HG03565 (cell line): Measurements from ENCODE around the gene CCDC196.

Experiments
- ATAC-seq: cut with Tn5 transposase; IDR thresholded peaks from one replicate; pipeline ENCODE4 v1.9.1; 2021; ENCODE audit warnings: mild to moderate bottlenecking, moderate library complexity; ENCODE audit not compliant: unreplicated experiment

The CCDC196 gene, protein sequence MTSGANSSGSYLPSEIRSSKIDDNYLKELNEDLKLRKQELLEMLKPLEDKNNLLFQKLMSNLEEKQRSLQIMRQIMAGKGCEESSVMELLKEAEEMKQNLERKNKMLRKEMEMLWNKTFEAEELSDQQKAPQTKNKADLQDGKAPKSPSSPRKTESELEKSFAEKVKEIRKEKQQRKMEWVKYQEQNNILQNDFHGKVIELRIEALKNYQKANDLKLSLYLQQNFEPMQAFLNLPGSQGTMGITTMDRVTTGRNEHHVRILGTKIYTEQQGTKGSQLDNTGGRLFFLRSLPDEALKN

DNA sequence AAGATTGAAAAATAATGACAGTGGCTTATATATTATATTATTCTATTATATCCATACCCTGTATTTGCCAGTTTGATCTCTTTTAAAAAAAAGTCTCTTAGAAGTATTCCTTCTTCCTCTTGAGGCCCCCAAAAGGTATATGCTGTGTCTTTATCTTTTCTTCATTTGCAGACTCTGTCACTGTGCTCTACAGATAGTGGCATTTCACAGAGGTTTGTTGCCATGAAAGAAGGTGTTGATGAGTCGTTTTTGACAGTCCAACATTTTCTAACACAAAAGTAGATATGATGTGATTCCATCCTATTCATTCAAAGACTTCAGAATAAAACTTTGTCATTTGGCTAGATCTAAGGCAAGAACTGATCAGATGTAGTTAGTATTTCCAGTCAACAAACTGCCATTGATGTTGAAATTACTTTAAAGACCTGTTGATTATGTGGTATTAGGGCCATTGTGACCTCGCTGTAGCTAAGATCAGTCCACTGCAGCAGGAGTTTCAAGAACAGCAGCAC, at the start of gene CCDC196:
TSS of gene CCDC196 (plus strand) at position 462 of the 512 bp plus-strand sequence. CDS start 132 bp downstream, outside the sequence.
- ATAC-seq: no peak

DNA sequence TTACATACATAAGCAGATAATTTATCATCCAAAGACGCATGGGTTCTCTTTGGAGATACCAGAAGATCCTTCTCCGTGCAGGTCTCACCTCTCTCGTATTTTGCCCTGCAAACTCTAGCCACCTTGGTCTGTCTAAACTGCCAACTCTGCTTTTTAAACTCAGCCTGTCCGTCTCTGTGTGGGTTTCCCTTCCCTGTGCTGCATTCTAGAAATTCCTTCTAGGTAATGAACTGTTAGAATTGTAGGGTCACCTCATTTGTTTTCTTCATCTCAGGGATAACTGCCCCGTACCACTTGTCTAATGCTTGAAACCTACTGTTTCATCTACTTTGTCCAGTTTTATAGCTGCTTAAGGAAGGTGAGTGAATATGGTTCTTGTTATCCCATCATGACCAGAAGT, 45.4 kb upstream of the CCDC196 start:
- ATAC-seq: no peak

DNA sequence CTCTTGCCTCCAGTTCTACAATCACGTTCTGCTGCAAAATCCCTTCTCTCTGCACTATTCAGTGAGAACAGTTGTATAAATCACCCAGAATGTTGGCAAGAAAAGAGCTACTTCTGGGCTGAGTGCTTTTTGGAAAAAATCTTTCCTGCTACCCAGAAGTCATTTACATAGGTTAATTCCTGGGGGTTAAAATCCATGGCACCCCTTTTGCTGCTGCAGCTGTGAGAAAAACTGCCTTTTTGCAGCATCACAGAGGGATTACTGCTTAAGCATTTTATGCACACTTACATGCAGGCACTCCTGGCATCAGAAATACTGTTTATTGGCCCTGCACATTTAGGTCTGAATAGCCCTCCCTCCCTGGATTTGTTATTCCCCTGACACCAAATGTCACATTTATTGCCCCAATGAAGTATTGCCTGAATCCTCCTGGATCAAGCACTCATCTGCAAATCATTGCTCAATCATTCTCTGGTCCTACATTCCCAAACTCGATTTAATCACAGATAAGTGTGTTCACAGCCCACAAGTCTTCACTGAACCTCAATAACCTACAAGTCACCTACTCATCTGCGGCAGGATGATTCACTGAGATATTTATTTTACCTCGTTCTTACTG, 43.1 kb upstream of the CCDC196 start:
- ATAC-seq: no peak

DNA sequence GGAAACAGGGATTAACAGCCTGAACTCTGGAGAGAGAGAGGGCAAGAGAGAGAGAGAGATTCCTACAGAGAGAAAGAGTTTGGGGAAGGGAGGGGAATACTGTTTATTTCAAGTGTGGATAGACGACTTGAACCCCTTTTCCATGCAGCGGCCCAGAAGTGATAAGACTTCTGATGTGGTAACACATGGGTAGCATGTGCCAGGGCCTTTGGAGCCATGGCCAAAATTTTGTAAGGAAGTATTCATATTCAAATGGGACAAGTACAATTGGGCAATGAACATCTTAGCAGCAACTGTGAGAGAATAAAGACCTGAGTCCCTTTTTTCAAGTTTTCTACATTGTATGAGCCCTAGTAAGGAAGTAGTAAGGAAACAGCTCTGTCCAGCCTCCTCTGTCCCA, 42.4 kb upstream of the CCDC196 start:
- ATAC-seq: no peak

DNA sequence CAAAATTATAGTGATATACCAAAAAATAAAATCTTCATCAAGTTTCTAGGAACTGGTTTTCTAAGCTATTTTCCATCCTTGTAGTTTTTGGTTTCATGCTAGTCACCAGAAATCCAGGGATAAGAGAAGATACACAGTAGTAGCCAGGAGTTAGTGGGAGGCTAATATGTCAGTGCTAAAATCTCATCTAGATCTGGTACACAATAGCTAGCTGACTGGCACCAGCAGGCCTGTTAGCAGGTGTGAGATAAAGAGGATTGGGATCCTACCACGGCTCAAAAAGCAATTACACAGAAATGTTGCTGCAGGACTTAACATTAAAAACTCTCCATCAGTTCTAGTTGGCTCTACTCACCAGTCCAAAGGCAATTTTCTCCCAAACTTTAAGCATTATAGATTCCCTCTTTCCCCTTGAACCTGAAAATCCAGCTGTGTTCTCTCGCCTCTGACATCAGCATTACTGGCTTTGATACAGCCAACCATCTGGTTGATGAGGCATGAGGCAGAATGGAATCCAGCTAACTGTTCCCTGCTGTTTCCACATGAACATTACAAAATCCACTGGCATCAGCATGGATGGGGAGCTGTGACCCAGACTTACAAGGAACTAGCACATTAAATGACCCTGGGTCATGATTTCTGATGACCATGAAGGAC, 41.8 kb upstream of the CCDC196 start:
- no peak for ATAC-seq

DNA sequence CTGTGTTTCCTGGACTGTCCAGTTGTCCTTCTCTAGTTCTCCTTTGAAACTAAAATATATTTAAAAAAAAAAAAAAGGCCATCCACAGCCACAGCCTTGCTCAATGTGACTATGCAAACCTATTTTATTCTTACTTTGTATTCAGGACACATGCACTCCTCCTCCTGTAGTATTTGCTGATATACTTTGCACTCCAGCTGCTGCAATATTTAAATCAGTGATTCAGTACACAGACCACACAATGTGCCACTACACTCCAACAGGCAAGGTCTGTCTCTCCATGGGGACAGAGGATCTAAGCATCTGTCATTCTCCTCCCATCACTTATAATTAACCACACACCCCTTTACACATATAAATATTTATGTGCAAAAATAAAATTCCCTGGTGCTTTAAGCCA, 40.2 kb upstream of the CCDC196 start:
- no peak for ATAC-seq

DNA sequence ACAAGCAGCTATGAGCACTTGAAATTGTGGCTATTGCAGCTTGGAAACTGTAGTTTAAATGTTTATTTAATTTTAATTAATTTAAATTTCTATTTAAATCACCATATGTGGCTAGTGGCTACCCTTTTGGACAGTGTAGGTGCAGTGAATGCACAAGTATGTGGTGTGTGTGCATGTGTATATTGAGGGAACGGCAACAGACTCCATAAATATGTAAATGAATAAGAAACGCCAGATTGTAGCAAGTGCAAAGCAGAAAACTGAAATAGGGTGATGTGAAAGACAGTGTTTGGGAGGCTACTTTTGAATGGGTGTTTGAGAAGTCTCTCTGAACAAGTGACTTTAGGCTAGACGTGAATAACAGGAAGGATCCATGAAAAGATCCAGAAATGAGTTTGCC, 32.7 kb upstream of the CCDC196 start:
- ATAC-seq: no peak

DNA sequence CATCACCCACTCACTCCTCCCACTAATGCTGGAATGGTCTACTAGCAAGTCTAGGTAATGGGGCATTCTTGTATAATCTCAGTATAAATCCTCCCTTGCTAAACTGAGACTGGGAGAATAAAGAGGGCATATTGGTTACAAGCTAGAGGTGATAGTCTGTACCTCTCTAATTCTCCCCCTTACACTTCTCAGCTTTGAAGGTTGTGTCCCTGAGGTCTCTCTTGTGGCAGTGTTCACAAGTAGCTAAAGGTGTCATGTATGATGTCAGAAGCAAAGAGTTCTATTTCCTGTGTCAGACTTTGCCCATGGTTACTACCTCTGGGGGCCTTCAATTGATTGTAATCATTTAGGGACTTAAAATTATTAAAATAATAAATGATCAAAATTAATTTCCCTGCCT, 26.6 kb upstream of the CCDC196 start:
- ATAC-seq: no peak

DNA sequence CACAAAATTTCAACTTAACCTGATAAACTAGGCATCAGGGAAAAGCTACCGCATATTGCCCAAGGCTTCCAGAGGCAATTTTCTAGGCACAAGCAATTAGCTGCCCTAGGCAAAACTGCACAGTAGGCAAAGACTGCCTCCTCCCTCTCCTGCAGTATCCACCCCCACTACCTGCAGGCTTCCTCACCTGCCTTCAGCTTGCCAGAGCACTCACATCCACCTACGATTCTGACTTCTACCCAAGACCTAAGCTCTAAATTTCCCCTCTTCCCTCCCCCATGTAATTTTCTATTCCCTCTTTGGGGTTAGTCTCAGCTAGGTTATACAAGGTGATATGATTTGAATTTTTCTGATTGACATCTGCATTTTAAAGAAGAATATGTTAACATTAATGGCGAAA, 21.9 kb upstream of the CCDC196 start:
- no peak for ATAC-seq

DNA sequence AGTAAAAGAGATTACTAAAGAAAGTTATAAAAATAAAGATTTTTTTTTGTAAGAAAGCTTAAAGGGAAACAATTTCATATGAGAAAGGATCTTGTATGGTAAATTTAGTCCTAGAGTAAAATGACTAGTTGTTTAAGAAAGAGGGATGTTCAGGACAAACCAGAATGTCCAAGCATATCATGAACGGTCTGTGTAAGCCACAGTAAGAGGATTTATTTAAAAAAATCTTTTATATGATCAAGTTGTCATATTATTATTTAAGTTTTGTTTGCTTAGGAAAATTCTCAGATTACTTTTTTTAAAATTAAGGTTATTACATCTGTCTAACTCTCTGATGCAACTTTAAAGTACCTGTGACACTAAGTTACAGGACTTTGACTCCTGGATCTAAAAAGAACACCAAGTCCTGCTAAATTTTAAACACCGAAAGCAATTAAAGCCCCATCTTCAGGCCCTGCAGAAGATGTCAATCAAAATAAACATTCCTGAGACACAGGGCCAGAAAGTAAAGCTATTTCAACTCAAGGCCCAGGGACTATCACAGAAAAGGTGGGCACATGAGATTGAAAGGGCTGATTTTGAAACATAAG, 17.3 kb upstream of the CCDC196 start:
- ATAC-seq: no peak

DNA sequence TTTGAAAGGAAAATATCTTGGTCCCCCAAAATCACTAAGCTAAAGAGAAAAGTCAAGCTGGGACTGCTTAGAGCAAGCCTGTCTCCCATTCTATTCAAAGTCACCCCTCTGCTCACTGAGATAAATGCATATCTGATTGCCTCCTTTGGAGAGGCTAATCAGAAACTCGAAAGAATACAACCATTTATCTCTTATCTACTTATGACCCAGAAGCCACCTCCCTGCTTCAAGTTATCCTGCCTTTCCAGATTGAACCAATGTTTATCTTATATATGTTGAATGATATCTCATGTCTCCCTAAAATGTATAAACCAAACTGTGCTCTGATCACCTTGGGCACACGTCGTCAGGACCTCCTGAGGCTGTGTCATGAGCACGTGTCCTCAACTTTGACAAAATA, 14.6 kb upstream of the CCDC196 start:
- ATAC-seq: no peak

DNA sequence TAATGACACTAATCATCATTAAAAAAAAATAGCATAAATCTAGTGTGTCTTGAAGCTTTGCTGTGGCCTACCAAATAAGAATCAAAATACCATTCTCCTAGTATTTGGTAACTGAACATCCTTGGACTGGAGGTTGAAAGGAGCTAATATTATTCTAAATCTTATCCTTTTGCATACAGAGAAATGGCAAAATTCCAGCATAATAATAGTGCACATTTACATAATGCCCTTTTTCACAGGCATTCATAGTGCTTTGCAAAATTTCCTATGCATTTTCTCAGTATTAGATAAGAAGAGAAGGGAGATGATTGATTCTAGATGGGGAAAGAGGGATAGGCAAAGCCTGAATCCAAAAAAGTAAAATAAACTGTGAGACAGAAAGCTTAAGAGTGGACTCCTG, 13.9 kb upstream of the CCDC196 start:
- no peak for ATAC-seq

DNA sequence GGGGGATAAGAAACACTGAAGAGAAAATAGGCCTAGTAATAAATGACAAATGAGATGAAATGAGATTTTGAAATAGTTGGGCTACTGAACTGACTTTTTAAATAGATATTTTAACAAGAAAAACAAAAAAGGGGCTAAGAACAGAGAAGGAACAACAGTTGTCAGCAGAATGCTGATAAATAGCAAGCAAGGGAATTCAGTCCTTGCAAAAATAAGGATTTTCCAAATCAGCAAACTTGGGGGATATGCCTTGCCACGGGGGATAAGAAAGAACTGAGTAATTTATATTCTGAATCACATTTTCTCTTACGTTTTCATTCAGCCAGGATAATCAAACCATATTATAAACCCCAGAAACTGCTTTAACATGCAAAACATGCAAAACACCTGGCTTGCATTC, 12.9 kb upstream of the CCDC196 start:
- ATAC-seq: no peak

DNA sequence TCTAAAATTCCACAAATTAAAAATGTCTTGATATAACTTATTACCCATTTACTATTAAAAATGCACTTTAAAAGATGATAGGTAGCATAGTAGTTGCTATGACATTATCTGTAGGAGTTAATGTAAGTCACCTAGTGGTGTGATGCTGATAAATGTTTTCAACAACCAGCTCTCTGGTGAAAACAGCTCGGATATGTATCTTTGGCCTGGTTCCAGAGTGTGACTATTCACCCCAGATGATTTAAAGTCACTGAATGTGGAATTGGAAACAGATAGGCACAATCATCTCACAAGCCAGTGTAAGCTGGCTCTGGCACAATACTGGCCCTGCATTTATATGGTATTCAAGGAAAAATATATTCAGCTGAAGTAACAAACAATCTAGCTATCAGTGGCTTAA, 9.2 kb upstream of the CCDC196 start:
- no peak for ATAC-seq

DNA sequence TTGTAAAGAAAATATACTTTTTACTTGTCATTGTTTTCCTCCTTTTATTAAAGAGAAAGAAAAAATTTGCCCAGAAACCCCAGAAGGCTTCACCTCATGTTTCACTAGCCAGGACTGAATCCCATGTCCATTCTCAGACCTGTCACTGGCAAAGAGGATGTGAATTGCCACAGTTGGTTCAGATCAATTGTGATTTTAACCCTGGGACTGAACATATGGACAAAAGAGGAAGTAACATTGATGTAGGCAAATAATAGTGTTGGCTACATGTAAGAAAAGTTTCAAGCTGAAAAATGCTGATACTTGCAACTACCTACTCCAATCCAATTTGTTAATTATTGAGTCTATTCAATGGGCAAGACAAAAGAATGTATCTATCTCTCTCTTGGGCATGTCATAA, 8.6 kb upstream of the CCDC196 start:
- no peak for ATAC-seq

DNA sequence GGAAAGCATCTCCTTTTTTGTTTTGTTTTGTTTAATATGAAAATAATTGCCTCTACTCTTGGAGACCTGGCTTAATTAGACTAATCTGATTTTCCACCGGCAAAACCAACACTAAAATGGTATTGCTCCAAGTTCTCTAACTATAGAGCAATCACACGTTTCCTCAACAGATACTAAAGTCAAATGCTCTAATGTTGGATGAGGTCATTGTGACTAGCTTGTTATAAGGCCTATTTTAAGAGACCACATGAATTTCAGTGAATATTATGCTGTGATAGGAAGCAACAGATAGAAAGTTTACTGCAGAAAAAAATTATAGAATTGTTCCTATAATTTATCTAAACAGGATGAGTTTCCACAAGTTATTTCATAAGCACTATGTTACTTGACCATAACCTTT, 3.3 kb upstream of the CCDC196 start:
- ATAC-seq: no peak

DNA sequence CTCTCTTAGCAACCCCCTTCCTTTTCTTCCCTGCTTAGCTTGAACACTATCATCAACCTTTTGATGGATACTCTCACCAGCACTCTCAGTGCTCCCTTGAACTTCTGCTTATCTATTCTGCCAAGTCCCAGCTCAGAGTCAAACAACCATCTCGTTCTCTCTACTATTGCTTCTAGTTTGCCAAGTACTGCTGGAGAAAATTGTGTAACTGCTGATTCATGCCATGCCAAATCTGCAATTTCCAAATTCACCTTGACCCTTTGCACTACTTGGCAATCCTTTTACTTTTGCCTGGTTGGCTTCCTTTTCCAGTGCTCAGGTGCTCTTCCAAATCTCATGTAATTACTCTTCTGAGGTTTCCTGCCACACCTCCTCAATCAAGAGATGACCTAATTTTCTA, 2.8 kb upstream of the CCDC196 start:
- ATAC-seq: no peak

DNA sequence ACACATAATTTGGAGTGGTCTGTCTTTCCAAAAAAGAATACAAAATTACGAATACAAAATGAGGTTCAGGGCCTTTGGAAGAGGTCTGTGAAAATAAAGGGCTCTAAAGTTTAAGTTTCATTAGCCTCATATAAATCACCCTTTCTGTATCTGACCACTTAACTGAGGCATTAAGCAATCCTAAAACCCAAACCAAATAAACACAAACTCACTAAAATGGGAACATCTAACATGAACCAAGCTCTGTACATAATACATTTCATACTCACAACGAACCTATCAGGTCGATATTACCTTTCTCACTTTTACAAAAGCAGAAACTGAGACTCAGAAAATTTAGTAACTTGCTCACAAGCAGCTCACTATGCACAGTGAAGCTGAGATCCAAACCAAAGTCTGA, 1.1 kb upstream of the CCDC196 start:
- no peak for ATAC-seq

DNA sequence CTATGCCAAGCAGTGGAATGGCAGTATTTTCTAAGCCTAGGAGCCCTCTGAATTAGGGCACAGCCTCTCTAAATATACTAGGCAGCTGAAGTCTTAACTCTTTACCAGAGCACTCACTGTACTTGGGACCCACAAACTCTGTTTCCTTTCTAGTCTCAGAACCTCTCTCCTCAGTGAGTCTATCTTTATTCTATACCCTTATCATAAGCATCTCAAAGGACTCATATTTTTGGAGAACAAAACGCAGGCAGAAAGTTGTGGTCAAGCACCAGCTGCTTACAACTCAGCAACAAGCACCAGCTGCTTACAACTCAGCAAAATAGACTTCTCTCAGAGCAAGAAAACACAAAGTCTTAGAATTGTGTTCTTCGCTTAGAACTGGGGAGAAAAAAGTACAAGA, 993 bp downstream of the CCDC196 start:
- ATAC-seq: no peak

DNA sequence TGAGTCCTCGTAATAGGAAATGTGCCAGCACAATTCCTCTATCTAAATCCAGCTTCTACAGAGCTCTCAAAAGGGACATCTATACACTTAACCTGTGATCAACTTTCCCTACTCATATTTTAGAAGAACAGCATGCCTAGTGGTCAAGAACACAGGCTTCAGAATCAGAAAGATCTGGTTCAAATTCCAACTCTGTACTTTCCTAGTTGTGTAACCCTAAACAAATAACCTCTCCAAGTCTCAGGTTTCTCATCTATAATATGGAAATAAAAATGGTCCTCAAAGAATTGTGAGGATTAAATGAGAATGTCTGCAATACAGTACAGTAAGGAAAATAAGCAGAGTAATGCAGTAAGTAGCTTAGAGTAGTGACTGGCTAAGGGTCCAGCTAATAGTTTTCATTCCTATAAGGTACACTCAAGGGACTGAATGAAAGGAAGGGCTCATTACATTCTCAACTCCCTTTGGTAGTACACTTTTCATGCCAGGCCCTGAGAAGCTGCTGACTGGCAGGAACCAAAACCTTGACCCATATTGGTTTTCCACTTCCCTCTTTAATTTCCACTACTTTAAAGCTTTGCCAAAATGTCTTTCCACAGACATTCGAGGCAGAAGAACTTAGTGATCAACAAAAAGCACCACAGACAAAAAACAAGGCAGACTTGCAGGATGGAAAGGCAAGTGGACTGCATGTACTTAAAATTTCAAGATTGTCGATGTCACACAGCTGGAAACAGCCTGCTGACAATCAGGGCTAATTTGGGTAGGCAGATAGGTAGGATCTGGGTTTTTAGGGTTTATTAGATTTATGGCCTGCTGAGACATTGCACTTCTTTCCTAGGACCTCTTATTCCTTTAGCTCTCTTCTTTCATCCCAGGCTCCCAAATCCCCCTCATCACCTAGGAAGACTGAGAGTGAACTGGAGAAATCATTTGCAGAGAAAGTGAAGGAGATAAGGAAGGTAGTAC, 4.3 kb downstream of the CCDC196 start:
- no peak for ATAC-seq

DNA sequence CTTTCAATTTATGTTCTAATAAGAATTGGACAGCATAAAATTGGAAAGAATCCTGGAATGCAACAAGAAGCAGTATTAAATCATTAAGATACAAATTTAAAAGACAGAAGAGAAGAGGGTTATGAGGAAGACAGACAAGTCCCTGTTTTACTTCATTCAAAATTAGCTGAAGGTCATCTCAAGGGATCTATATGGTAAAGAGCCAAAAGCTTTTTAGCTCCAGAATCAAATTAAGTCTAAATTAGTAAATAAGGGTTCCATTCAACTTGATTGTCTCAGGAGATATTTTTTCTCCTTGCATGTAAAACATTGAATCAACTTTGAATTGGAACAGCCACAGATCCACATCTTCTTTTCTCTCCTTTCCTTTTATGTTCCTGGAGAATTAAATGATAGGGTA, 7.6 kb downstream of the CCDC196 start:
- ATAC-seq: no peak
